HepG2 (cell line): ENCODE measurements around the gene ELL. TPM values are rescaled to one million over a fixed set of nuclear protein-coding genes. Genes with fewer than 3 reads are reported as not detected.

Source experiments
- BRD4 ChIP-seq: sonication (generic); formaldehyde crosslinking; IDR thresholded peaks from 2 replicates; pipeline ENCODE4 v1.4.0; 2020; ENCODE audit warnings: missing genetic modification reagents
- CHD4 ChIP-seq: fragments of 200-600 bp; sonication (generic); IDR thresholded peaks from 2 replicates; pipeline ENCODE4 v1.7.0; 2017; ENCODE audit warnings: mild to moderate bottlenecking, low read length, borderline replicate concordance
- CREB1 ChIP-seq, 2 experiments: fragments of 450-650 bp in 1 of 2; IDR thresholded peaks; 2 replicates each; pipeline ENCODE4 v1.6.1; 2016 to 2017; ENCODE audit warnings: control low read depth in 1 of 2, mild to moderate bottlenecking in 1 of 2, missing compliant biosample characterization in 1 of 2, missing genetic modification characterization in 1 of 2
- DNMT3B ChIP-seq: conservative IDR thresholded peaks from 2 replicates; pipeline ENCODE4 v1.6.1; 2016; ENCODE audit warnings: missing biosample characterization, control low read depth
- FOXP1 ChIP-seq, 2 experiments: fragments of 450-650 bp in 1 of 2; IDR thresholded peaks; 2 replicates each; pipeline ENCODE4 v1.6.1; 2017 to 2018; ENCODE audit warnings: antibody characterized with exemption in 1 of 2
- HNRNPLL ChIP-seq: fragments of 200-400 bp; formaldehyde crosslinking; IDR thresholded peaks from 2 replicates; pipeline ENCODE4 v1.6.1; 2017; ENCODE audit warnings: mild to moderate bottlenecking, low read depth, low read length; ENCODE audit not compliant: poor library complexity, severe bottlenecking
- MED1 ChIP-seq: sonication (generic); formaldehyde crosslinking; IDR thresholded peaks from 2 replicates; pipeline ENCODE4 v1.4.0; 2020; ENCODE audit warnings: missing genetic modification reagents
- MTA1 ChIP-seq: sonication (generic); formaldehyde crosslinking; IDR thresholded peaks from 2 replicates; pipeline ENCODE4 v1.4.0; 2020; ENCODE audit warnings: missing genetic modification reagents, mild to moderate bottlenecking, borderline replicate concordance
- PHF21A ChIP-seq: sonication (generic); formaldehyde crosslinking; IDR thresholded peaks from 2 replicates; pipeline ENCODE4 v1.5.0; 2020; ENCODE audit warnings: mild to moderate bottlenecking, missing genetic modification reagents
- SALL2 ChIP-seq: sonication (generic); formaldehyde crosslinking; IDR thresholded peaks from 2 replicates; pipeline ENCODE4 v1.8.1; 2023; ENCODE audit warnings: mild to moderate bottlenecking, missing genetic modification reagents, inconsistent platforms
- SATB2 ChIP-seq: sonication (generic); formaldehyde crosslinking; IDR thresholded peaks from 2 replicates; pipeline ENCODE4 v1.5.0; 2020; ENCODE audit warnings: missing genetic modification reagents
- SNRNP70 ChIP-seq: fragments of 200-400 bp; formaldehyde crosslinking; IDR thresholded peaks from 2 replicates; pipeline ENCODE4 v1.6.1; 2017; ENCODE audit warnings: mild to moderate bottlenecking, low read depth, low read length, moderate library complexity
- TAF1 ChIP-seq: sonication (generic); formaldehyde crosslinking; IDR thresholded peaks from 2 replicates; pipeline ENCODE4 v1.4.0; 2020; ENCODE audit warnings: missing genetic modification reagents
- TEAD2 ChIP-seq: sonication (generic); formaldehyde crosslinking; IDR thresholded peaks from 2 replicates; pipeline ENCODE4 v1.9.0; 2021; ENCODE audit warnings: missing genetic modification reagents
- TMF1 ChIP-seq: sonication (generic); formaldehyde crosslinking; IDR thresholded peaks from 2 replicates; pipeline ENCODE4 v1.8.1; 2022; ENCODE audit warnings: low read depth, missing genetic modification reagents
- ZBTB1 ChIP-seq: sonication (generic); formaldehyde crosslinking; IDR thresholded peaks from 2 replicates; pipeline ENCODE4 v1.4.0; 2020; ENCODE audit warnings: missing genetic modification reagents, borderline replicate concordance
- ZNF20 ChIP-seq: sonication (generic); formaldehyde crosslinking; IDR thresholded peaks from 2 replicates; pipeline ENCODE4 v1.4.0; 2020; ENCODE audit warnings: mild to moderate bottlenecking, moderate library complexity, missing genetic modification reagents
- ZNF225 ChIP-seq: sonication (generic); formaldehyde crosslinking; IDR thresholded peaks from 2 replicates; pipeline ENCODE4 v1.4.0; 2020; ENCODE audit warnings: mild to moderate bottlenecking, missing genetic modification reagents
- ZNF251 ChIP-seq: sonication (generic); formaldehyde crosslinking; IDR thresholded peaks from 2 replicates; pipeline ENCODE4 v1.9.0; 2021; ENCODE audit warnings: mild to moderate bottlenecking, missing genetic modification reagents
- ZNF619 ChIP-seq: sonication (generic); formaldehyde crosslinking; IDR thresholded peaks from 2 replicates; pipeline ENCODE4 v1.4.0; 2020; ENCODE audit warnings: mild to moderate bottlenecking, missing genetic modification reagents
- ZNF672 ChIP-seq: sonication (generic); formaldehyde crosslinking; IDR thresholded peaks from 2 replicates; pipeline ENCODE4 v1.8.1; 2022; ENCODE audit warnings: missing genetic modification reagents
- ZNF709 ChIP-seq: sonication (generic); formaldehyde crosslinking; IDR thresholded peaks from 2 replicates; pipeline ENCODE4 v1.5.0; 2020; ENCODE audit warnings: mild to moderate bottlenecking, missing genetic modification reagents
- ZNF878 ChIP-seq: sonication (generic); formaldehyde crosslinking; IDR thresholded peaks from 2 replicates; pipeline ENCODE4 v1.8.1; 2023; ENCODE audit warnings: mild to moderate bottlenecking, missing genetic modification reagents, moderate library complexity
- polyA plus RNA-seq, 8 experiments: library from polyadenylated mRNA; depleted of rRNA in 3 of 8; stranded (reverse) in 7 of 8; unstranded in 1 of 8; fragments of >200 nt; fragmentation: Illumina TruSeq in 4 of 8; extraction: Trizol in 4 of 8; gene quantifications; 2 replicates each; pipeline versions ENCODE4 v1.2.1 to v1.2.3, GENCODE V29; 2011 to 2016; ENCODE audit warnings: low read depth in 4 of 8, missing spikeins in 1 of 8, mixed read lengths in 1 of 8; ENCODE audit not compliant: insufficient read depth in 1 of 8
- total RNA-seq, 5 experiments: library from RNA; depleted of rRNA; stranded (reverse); fragments of >200 nt; fragmentation: Illumina TruSeq; extraction: Trizol; gene quantifications; 2 replicates each; pipeline ENCODE4 v1.2.3, GENCODE V29; 2016; ENCODE audit warnings: low read depth in 1 of 5
- TF ChIP-seq, protein P1 (sequence below): IDR thresholded peaks from 2 replicates; pipeline ENCODE4 v1.6.1; 2016; ENCODE audit warnings: missing biosample characterization, missing genetic modification reagents, low read depth
- TF ChIP-seq, protein P2 (sequence below): fragments of 450-650 bp; IDR thresholded peaks from 2 replicates; pipeline ENCODE4 v1.6.1; 2016
- TF ChIP-seq, protein P3 (sequence below): sonication (generic); formaldehyde crosslinking; IDR thresholded peaks from 2 replicates; pipeline ENCODE4 v1.9.0; 2021; ENCODE audit warnings: missing genetic modification reagents, borderline replicate concordance
- TF ChIP-seq, protein P4 (sequence below): sonication (generic); formaldehyde crosslinking; IDR thresholded peaks from 2 replicates; pipeline ENCODE4 v1.5.0; 2020; ENCODE audit warnings: missing genetic modification reagents, mild to moderate bottlenecking, borderline replicate concordance

The ELL gene
- total and polyA plus RNA-seq, 2 of the 13 experiments (the other 11 are each of a cell fraction or from before 2014, with no cell fraction given) = 3.7 to 5.4 TPM

DNA sequence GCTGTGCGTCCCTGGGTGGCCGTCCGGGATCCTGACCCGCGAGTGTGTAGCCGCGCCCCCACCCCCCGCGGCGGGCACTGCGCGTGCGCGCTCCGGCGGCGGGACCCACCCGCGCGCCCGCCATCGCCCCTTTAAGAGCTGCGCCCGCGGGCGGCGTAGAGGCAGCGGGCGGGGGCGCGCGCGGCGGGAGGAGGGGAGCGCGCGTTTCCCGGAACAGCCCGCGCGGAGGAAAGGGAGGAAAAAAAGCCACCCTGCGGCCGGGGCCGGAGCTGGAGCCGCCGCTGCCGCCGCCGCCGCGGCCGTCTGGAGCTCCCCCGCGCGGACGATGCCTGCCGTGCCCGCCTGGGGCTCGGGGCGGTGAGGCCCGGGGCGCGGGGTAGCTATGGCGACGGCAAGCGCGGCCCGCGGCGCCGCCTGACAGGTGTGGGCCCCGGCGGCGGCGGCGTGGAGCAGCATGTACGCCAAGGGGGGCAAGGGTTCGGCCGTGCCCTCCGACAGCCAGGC is 102.6 kb downstream of the ELL start, which contains the start of gene SSBP4 (continued):
- TF ChIP-seq SNRNP70 = no peak
- no peak for TF ChIP-seq ZNF251 (CRISPR knock-in tag)
- no peak for TF ChIP-seq SALL2 (CRISPR knock-in tag)
- no peak for TF ChIP-seq TAF1 (CRISPR knock-in tag)
- TF ChIP-seq, protein P1, sequence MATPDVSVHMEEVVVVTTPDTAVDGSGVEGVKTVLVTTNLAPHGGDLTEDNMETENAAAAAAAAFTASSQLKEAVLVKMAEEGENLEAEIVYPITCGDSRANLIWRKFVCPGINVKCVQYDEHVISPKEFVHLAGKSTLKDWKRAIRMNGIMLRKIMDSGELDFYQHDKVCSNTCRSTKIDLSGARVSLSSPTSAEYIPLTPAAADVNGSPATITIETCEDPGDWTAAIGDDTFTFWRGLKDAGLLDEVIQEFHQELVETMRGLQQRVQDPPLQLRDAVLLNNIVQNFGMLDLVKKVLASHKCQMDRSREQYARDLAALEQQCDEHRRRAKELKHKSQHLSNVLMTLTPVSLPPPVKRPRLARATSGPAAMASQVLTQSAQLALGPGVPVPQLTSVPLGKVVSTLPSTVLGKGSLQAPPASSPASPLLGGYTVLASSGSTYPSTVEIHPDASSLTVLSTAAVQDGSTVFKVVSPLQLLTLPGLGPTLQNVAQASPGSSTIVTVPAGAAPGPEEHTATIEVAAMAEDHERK (CRISPR knock-in tag) = peak; percentile 51; the same call in 1 of the 2 replicates
- TF ChIP-seq ZNF709 (CRISPR knock-in tag) = no peak; the same call in 1 of the 2 replicates
- TF ChIP-seq PHF21A (CRISPR knock-in tag) = no peak; the same call in 1 of the 2 replicates
- no peak for TF ChIP-seq FOXP1 (IDR thresholded peaks at IDR 0.05)
- TF ChIP-seq FOXP1 (CRISPR knock-in tag; IDR thresholded peaks at IDR 0.05) = no peak
- no peak for TF ChIP-seq BRD4 (CRISPR knock-in tag)
- no peak for TF ChIP-seq TEAD2
- TF ChIP-seq CHD4 = no peak
- TF ChIP-seq ZBTB1 (CRISPR knock-in tag) = no peak
- no peak for TF ChIP-seq TMF1 (CRISPR knock-in tag)
- no peak for TF ChIP-seq ZNF878 (CRISPR knock-in tag)
- no peak for TF ChIP-seq MTA1 (CRISPR knock-in tag)
- 0 out of 2 replicates have a peak, but pooled peaks have one; percentile 3 for TF ChIP-seq ZNF672
- no peak for TF ChIP-seq HNRNPLL
- TF ChIP-seq ZNF225 (CRISPR knock-in tag) = no peak; the same call in 1 of the 2 replicates
- no peak for TF ChIP-seq MED1 (CRISPR knock-in tag)
- TF ChIP-seq CREB1 (IDR thresholded peaks at IDR 0.05) = no peak
- no peak for TF ChIP-seq CREB1 (CRISPR knock-in tag; IDR thresholded peaks at IDR 0.05)
- TF ChIP-seq, protein P2, sequence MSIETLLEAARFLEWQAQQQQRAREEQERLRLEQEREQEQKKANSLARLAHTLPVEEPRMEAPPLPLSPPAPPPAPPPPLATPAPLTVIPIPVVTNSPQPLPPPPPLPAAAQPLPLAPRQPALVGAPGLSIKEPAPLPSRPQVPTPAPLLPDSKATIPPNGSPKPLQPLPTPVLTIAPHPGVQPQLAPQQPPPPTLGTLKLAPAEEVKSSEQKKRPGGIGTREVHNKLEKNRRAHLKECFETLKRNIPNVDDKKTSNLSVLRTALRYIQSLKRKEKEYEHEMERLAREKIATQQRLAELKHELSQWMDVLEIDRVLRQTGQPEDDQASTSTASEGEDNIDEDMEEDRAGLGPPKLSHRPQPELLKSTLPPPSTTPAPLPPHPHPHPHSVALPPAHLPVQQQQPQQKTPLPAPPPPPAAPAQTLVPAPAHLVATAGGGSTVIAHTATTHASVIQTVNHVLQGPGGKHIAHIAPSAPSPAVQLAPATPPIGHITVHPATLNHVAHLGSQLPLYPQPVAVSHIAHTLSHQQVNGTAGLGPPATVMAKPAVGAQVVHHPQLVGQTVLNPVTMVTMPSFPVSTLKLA = no peak
- no peak for TF ChIP-seq DNMT3B (CRISPR knock-in tag)
- no peak for TF ChIP-seq ZNF619 (CRISPR knock-in tag)
- TF ChIP-seq, protein P3, sequence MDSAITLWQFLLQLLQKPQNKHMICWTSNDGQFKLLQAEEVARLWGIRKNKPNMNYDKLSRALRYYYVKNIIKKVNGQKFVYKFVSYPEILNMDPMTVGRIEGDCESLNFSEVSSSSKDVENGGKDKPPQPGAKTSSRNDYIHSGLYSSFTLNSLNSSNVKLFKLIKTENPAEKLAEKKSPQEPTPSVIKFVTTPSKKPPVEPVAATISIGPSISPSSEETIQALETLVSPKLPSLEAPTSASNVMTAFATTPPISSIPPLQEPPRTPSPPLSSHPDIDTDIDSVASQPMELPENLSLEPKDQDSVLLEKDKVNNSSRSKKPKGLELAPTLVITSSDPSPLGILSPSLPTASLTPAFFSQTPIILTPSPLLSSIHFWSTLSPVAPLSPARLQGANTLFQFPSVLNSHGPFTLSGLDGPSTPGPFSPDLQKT = no peak
- no peak for TF ChIP-seq SATB2 (CRISPR knock-in tag)
- no peak for TF ChIP-seq ZNF20
- TF ChIP-seq, protein P4, sequence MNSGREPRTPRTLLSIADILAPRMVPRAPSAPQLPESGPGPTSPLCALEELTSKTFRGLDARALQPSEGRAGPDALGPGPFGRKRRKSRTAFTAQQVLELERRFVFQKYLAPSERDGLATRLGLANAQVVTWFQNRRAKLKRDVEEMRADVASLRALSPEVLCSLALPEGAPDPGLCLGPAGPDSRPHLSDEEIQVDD (CRISPR knock-in tag) = no peak
